IPS DF 6.9 (cell line): ENCODE results near the gene SV2C.
"Not testable (repeated sequence)": the region's sequence is repeated elsewhere in the genome, so short reads cannot be mapped to it uniquely, and the experiment has no call there.

Experiments used
- DNase-seq: peaks from one replicate; pipeline ENCODE4 v3.0.0-alpha.2; 2013; ENCODE audit warnings: low read depth, low spot score
- H3K27ac ChIP-seq: one replicate; pipeline ENCODE4 v1.5.1; 2013; ENCODE audit warnings: low read length, control low read depth
- H3K27me3 ChIP-seq: 2 replicates; pipeline ENCODE4 v1.6.1; 2013; ENCODE audit warnings: mild to moderate bottlenecking, low read length; ENCODE audit not compliant: control insufficient read depth, insufficient read depth
- H3K36me3 ChIP-seq: 2 replicates; pipeline ENCODE4 v1.6.1; 2013; ENCODE audit warnings: low read length; ENCODE audit not compliant: control insufficient read depth, insufficient read depth
- H3K4me1 ChIP-seq: 2 replicates; pipeline ENCODE4 v1.6.1; 2013; ENCODE audit warnings: low read length; ENCODE audit not compliant: control insufficient read depth, insufficient read depth
- H3K4me3 ChIP-seq: 2 replicates; pipeline ENCODE4 v1.5.1; 2013; ENCODE audit warnings: mild to moderate bottlenecking, low read length
- H3K9me3 ChIP-seq: 2 replicates; pipeline ENCODE4 v1.6.1; 2013; ENCODE audit warnings: low read length, inconsistent platforms; ENCODE audit not compliant: control insufficient read depth, insufficient read depth
- WGBS: extraction: QIAGEN DNeasy Blood & Tissue Kit; methylation state at CpG from one replicate; pipeline ENCODE4 v1.1.7; 2013; ENCODE audit warnings: mixed read lengths, missing lambda C conversion rate; ENCODE audit not compliant: insufficient read length, insufficient coverage; 5-methylcytosine and 5-hydroxymethylcytosine counted together

Gene SV2C

GRCh38 chr5:76356887-76357286 is 273.7 kb downstream of the SV2C start:
- Histone ChIP-seq H3K4me3 (no peak overlapping the region), H3K9me3 (no peaks in the 10 kb centered on the region), H3K36me3 (no peaks in the 10 kb centered on the region), H3K4me1 (no peaks in the 10 kb centered on the region), H3K27me3 (no peaks in the 10 kb centered on the region), H3K27ac (no peak overlapping the region)
- no peak for DNase-seq
- WGBS = no CpG with 5 or more reads among the region's 5 CpGs

DNA sequence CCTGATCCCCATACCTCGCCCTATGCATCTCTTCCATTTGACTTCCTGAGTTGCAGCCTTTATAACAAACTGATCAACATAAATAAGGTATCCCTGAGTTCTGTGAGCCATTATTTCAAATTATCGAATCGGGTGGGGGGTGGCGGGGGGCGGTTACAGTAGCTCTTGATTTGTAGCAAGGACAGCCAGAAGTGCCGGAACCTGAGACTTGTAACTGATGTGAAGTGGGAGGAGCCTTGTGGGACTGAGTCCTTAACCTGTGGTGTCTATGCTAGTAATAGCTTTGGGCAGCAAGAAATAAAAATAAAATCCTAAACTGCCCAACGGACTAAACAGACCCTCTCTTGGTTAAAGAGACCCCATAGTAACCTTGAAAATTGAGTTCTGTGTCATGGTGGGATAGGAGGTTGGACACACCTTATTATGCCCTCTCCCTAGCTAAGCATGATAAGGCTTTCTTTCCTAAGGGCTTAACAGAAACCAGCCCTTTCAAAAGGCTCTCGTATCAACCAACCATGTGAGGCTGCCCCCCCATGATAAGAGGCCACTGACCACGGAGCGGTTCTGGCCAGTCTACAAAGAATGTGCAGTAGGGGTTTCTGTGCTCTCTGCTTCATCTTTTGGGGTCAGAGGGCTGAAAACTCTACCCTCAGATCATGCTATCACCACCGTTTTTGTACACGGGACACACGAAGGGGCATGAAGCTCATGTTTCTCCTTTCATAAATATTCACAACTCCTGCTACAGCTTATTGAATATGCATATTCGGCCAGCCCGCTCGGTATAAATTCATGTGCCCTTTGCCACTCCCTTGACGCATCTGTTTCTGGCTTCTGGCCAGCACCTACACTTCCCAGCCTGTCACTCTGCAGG is 280.4 kb downstream of the SV2C start:
- H3K27me3 ChIP-seq = no peaks in the 10 kb centered on the region
- no peaks in the 10 kb centered on the region for H3K9me3 ChIP-seq
- no peaks in the 10 kb centered on the region for H3K36me3 ChIP-seq
- no peak for DNase-seq
- no peaks in the 10 kb centered on the region for H3K4me1 ChIP-seq
- no peak overlapping the region for H3K4me3 ChIP-seq
- WGBS = no CpG with 5 or more reads among the region's 17 CpGs
- H3K27ac ChIP-seq = no peak overlapping the region

DNA sequence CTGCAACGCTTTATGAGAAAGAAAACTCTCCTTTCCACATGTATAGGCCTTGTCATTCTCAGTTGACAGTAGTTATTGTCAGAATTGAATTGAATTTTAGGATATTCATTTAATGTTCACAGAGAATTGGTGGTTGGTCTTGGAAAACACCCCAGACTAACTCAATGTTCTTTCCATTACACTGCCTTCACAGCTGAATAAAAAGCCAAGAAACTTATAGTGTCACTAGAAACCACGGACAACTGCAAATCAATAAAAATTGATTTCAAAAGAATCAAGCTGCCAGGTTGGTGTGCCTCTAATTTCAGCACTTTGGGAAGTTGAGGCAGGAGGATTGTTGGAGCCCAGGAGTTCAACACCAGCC is 281.0 kb downstream of the SV2C start:
- Histone ChIP-seq H3K27ac (no peak overlapping the region), H3K4me3 (no peak overlapping the region), H3K9me3 (no peaks in the 10 kb centered on the region), H3K4me1 (no peaks in the 10 kb centered on the region), H3K36me3 (no peaks in the 10 kb centered on the region), H3K27me3 (no peaks in the 10 kb centered on the region)
- DNase-seq = no peak
- WGBS = no CpG with 5 or more reads among the region's 2 CpGs

DNA sequence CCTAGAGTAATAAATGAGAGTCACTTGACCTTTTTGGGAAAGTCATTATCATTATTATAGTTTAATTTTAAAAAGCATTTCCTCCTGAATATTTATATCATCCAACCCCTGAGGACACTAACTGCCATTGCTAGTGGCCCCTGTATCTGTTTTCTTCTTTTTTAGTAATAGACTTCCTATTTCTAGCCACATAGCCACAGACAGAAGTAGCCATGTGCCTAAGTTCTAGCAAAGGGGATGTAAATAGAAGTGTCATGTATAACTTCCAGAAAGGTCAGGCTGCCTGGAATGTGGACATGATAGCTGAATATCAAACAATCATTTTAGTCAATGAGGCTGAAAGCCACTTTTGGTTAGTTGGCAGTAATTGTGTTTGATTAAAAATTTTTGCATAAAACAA is 282.4 kb downstream of the SV2C start:
- no peaks in the 10 kb centered on the region for H3K9me3 ChIP-seq
- no peak overlapping the region for H3K27ac ChIP-seq
- no peak for DNase-seq
- no peaks in the 10 kb centered on the region for H3K27me3 ChIP-seq
- H3K4me3 ChIP-seq = no peak overlapping the region
- no peaks in the 10 kb centered on the region for H3K36me3 ChIP-seq
- no peaks in the 10 kb centered on the region for H3K4me1 ChIP-seq

- no peaks in the 10 kb centered on the region for H3K27me3 ChIP-seq
- no peak overlapping the region for H3K4me3 ChIP-seq
- H3K9me3 ChIP-seq = no peaks in the 10 kb centered on the region
- H3K27ac ChIP-seq = no peak overlapping the region
- no peak for DNase-seq
- no peaks in the 10 kb centered on the region for H3K36me3 ChIP-seq
- WGBS = no CpG with 5 or more reads among the region's 2 CpGs
- no peaks in the 10 kb centered on the region for H3K4me1 ChIP-seq
Observed at GRCh38 chr5:76366596-76366995, 283.4 kb downstream of the SV2C start.

- Histone ChIP-seq H3K9me3 (no peaks in the 10 kb centered on the region), H3K27ac (no peak overlapping the region), H3K27me3 (no peaks in the 10 kb centered on the region), H3K4me3 (no peak overlapping the region), H3K4me1 (0 out of 2 replicates have a peak, but pooled peaks cover 1% of the 10 kb centered on the region), H3K36me3 (no peaks in the 10 kb centered on the region)
- no peak for DNase-seq
- no CpG with 5 or more reads among the region's 6 CpGs for WGBS
Observed at GRCh38 chr5:76367623-76368371, 284.6 kb downstream of the SV2C start.

DNA sequence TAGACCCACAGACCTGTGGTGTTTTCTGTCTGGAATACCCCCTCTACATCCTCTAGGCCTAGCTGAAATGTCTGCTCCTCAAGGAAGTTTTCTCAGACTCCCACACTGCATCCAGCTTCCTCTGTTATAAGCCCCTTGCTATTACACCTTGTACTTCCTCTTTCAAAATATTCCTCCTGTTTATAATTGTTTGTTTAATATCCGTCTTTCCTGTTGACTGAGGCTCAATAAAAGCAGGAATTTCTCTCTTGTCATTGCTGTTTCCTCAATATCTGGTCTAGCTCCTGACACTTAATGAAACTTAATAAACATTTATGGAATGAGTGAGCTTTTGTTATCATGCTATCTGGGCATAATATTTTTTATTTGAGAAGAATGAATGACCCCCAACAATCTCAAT is 285.8 kb downstream of the SV2C start:
- H3K9me3 ChIP-seq = no peaks in the 10 kb centered on the region
- DNase-seq = no peak
- H3K27ac ChIP-seq = no peak overlapping the region
- no peaks in the 10 kb centered on the region for H3K27me3 ChIP-seq
- 0 out of 2 replicates have a peak, but pooled peaks cover 1% of the 10 kb centered on the region for H3K4me1 ChIP-seq
- no CpG with 5 or more reads among the region's 1 CpG for WGBS
- no peak overlapping the region for H3K4me3 ChIP-seq
- no peaks in the 10 kb centered on the region for H3K36me3 ChIP-seq

DNA sequence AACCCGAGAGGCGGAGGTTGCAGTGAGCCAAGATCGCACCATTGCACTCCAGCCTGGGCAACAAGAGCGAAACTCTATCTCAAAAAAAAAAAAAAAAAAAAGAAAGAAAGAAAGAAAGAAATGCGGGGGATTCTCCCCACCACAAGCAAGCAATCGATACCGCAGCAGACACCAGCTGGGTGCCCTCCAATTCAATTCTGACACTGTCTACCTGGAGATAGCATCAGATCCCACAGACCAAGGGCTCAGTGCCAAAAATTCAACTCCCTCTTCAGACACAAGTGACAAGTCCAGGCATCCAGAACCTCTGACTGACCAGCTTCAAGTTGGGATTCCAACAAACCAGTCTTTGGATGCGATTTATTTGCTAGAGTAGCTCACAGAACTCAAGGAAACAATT is 286.5 kb downstream of the SV2C start:
- H3K4me3 ChIP-seq, H3K4me1 ChIP-seq, H3K9me3 ChIP-seq, H3K27ac ChIP-seq, H3K36me3 ChIP-seq, DNase-seq, H3K27me3 ChIP-seq: not testable (repeated sequence)
- WGBS = no CpG with 5 or more reads among the region's 8 CpGs

- H3K9me3 ChIP-seq = no peaks in the 10 kb centered on the region
- H3K27me3 ChIP-seq = no peaks in the 10 kb centered on the region
- H3K27ac ChIP-seq = no peak overlapping the region
- DNase-seq = no peak
- WGBS = no CpG with 5 or more reads among the region's 2 CpGs
- no peak overlapping the region for H3K4me3 ChIP-seq
- no peaks in the 10 kb centered on the region for H3K36me3 ChIP-seq
- 0 out of 2 replicates have a peak, but pooled peaks cover 1% of the 10 kb centered on the region for H3K4me1 ChIP-seq
Observed at GRCh38 chr5:76371960-76372322, 288.8 kb downstream of the SV2C start.

DNA sequence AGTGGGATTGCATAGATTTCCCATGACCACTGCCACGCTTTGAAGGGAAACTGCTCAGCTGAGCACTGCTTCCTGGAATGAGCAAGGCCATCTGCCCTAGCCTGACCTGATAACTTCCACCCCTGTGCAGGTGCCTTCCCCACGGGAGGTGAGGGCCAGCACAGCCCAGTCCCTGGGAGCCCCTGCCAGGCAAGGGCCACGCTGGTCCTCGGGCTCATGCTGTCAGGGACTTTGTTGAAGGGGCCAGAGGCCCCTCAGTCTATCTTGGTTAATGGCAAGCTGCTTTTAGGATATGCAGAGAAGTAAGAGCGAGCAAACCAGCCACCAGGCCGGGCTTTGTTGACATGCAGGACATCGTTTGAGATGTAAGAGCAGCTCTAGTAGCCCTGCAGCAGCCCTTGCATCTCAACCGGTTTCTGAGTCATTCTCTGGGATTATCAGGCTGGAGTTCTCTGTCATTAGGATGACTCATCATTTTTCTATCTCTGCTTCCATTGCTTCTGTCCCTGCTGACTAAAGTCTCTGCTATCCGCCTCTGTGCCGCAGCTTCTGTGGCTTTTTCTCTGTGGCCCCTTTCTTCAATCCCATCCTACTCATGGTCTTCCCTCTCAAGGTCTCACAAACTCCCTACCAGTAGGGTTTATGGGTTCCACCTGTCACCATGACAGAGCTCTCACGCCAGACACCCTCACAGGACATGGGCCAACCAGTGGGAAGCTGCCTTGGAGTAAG is 289.3 kb downstream of the SV2C start:
- Histone ChIP-seq H3K4me1 (0 out of 2 replicates have a peak, but pooled peaks cover 1% of the 10 kb centered on the region), H3K27ac (no peak overlapping the region), H3K36me3 (no peaks in the 10 kb centered on the region), H3K4me3 (no peak overlapping the region), H3K9me3 (no peaks in the 10 kb centered on the region), H3K27me3 (no peaks in the 10 kb centered on the region)
- DNase-seq = no peak
- no CpG with 5 or more reads among the region's 11 CpGs for WGBS
